Breast epithelium (tissue), 4 donors: ENCODE data around the gene SLC36A1. TPM values are rescaled to one million over a fixed set of nuclear protein-coding genes. Genes with fewer than 3 reads are reported as not detected.

ENCODE experiments used
- DNase-seq, 2 donors: peaks; one replicate each; pipeline ENCODE4 v3.0.0-alpha.2; 2019; ENCODE audit warnings: low spot score in 2 of 2
- H3K27ac ChIP-seq, 2 donors: fragments of 200-600 bp; sonication (generic) in 1 of 2; one replicate each; pipeline ENCODE4 v1.5.1; 2016 to 2019; ENCODE audit warnings: mild to moderate bottlenecking in 1 of 2
- H3K27me3 ChIP-seq, 2 donors: fragments of 200-600 bp; sonication (generic) in 1 of 2; one replicate each; pipeline versions ENCODE4 v1.5.1 to v1.6.0; 2017 to 2019; ENCODE audit warnings: control low read depth in 1 of 2, mild to moderate bottlenecking in 1 of 2
- H3K36me3 ChIP-seq: fragments of 200-600 bp; one replicate; pipeline ENCODE4 v1.5.1; 2019
- H3K4me1 ChIP-seq, 2 donors: fragments of 200-600 bp; sonication (generic); one replicate each; pipeline ENCODE4 v1.5.1; 2016 to 2019; ENCODE audit warnings: control low read depth in 1 of 2
- H3K4me3 ChIP-seq, 3 donors: fragments of 200-600 bp; sonication (generic); 1 replicate in 2 of 3; 2 replicates in 1 of 3; pipeline ENCODE4 v1.5.1; 2016 to 2019; ENCODE audit warnings: mild to moderate bottlenecking in 3 of 3, moderate library complexity in 2 of 3
- H3K9me3 ChIP-seq, 2 donors: fragments of 200-600 bp; sonication (generic) in 1 of 2; one replicate each; pipeline ENCODE4 v1.5.1; 2016 to 2019; ENCODE audit warnings: control low read depth in 1 of 2
- POLR2A ChIP-seq: fragments of 450-650 bp; IDR thresholded peaks from one replicate; pipeline ENCODE4 v1.6.1; 2016; ENCODE audit warnings: antibody characterized with exemption, mild to moderate bottlenecking, moderate library complexity
- POLR2AphosphoS5 ChIP-seq, 3 donors: sonication (generic); formaldehyde crosslinking; IDR thresholded peaks; one replicate each; pipeline ENCODE4 v1.6.1; 2017; ENCODE audit warnings: antibody characterized with exemption in 3 of 3
- intact Hi-C: fragments of 100-400 bp; cut with DNase I; formaldehyde crosslinking; loops from one replicate; pipeline ENCODE4 v1.15.1; 2023; ENCODE audit warnings: low total_unique reads
- total RNA-seq, 3 donors: library from RNA; depleted of rRNA; stranded (reverse); fragments of >200 nt; gene quantifications; one replicate each; pipeline ENCODE4 v1.1.0, GENCODE V29; 2016
- TF ChIP-seq, protein P1 (sequence below), 3 donors: fragments of 450-650 bp; IDR thresholded peaks; one replicate each; pipeline ENCODE4 v1.5.1; 2016 to 2017; ENCODE audit warnings: antibody characterized with exemption in 3 of 3, mild to moderate bottlenecking in 3 of 3, moderate library complexity in 3 of 3

The SLC36A1 gene
- total RNA-seq, 3 donors from 2014 or later: 10.8 to 14.1 (median 11.4) TPM

DNA sequence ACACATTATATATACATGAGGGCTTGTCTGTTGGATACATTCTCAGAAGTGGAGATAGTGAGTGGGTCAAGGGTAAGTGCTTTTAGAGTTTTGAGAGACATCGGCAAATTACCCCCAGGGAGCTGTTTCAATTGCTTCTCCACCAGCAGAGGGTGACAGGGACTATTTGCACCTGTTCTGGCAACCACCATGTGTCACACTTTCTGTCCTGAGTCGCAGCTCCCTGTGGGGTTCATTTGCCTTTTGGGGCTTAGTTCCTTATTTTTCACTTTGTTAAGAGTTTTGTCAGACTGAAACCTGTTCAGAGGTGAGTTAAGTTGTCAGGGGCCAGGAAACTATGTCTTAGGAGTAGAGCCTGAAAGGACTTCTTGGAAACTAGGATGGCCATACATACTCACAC, 20.1 kb upstream of the SLC36A1 start:
- intact Hi-C loops: no loop called here
- H3K27me3 ChIP-seq: no peaks in the 10 kb centered on the region

DNA sequence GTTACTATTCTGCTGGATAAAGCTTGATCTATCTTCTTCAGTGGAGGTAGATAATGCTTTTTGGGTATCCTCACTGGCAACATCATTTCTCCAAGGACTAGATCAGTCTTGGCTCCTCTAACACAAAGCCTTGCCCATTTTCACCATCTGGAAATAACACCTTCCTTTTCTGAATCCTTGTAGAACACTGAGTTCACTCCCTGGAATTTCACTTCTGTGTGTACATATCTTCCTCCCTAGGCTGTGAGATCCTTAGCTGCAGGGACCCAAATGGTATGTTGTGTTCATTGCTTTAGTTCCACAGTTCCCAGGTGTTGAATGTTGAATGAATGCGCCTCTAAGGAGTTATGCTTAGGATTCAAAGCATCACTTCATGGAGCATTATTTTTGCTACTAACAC, 16.7 kb upstream of the SLC36A1 start:
- no peaks in the 10 kb centered on the region for H3K27me3 ChIP-seq
- H3K27ac ChIP-seq: no peak overlapping the region
- no peaks in the 10 kb centered on the region for H3K4me1 ChIP-seq
- H3K36me3 ChIP-seq: no peaks in the 10 kb centered on the region
- no peak for DNase-seq
- TF ChIP-seq, protein P1, sequence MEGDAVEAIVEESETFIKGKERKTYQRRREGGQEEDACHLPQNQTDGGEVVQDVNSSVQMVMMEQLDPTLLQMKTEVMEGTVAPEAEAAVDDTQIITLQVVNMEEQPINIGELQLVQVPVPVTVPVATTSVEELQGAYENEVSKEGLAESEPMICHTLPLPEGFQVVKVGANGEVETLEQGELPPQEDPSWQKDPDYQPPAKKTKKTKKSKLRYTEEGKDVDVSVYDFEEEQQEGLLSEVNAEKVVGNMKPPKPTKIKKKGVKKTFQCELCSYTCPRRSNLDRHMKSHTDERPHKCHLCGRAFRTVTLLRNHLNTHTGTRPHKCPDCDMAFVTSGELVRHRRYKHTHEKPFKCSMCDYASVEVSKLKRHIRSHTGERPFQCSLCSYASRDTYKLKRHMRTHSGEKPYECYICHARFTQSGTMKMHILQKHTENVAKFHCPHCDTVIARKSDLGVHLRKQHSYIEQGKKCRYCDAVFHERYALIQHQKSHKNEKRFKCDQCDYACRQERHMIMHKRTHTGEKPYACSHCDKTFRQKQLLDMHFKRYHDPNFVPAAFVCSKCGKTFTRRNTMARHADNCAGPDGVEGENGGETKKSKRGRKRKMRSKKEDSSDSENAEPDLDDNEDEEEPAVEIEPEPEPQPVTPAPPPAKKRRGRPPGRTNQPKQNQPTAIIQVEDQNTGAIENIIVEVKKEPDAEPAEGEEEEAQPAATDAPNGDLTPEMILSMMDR (IDR thresholded peaks at IDR 0.05): no peak
- TF ChIP-seq POLR2AphosphoS5 (IDR thresholded peaks at IDR 0.05) (no peak), POLR2A (no peak)
- no peak overlapping the region for H3K4me3 ChIP-seq
- intact Hi-C loops: no loop called here
- H3K9me3 ChIP-seq: peaks cover 0 to 4% of the 10 kb centered on the region in 2 donors

More for the DNA sequence above, 20.1 kb upstream of the SLC36A1 start:
- no peak overlapping the region for H3K27ac ChIP-seq
- H3K4me3 ChIP-seq: no peak overlapping the region
- no peak for TF ChIP-seq POLR2AphosphoS5 (IDR thresholded peaks at IDR 0.05)
- no peak for TF ChIP-seq POLR2A
- TF ChIP-seq, protein P1 (IDR thresholded peaks at IDR 0.05): no peak
- no peak for DNase-seq
- no peaks in the 10 kb centered on the region for H3K36me3 ChIP-seq
- no peaks in the 10 kb centered on the region for H3K4me1 ChIP-seq
- H3K9me3 ChIP-seq: no peaks in the 10 kb centered on the region

DNA sequence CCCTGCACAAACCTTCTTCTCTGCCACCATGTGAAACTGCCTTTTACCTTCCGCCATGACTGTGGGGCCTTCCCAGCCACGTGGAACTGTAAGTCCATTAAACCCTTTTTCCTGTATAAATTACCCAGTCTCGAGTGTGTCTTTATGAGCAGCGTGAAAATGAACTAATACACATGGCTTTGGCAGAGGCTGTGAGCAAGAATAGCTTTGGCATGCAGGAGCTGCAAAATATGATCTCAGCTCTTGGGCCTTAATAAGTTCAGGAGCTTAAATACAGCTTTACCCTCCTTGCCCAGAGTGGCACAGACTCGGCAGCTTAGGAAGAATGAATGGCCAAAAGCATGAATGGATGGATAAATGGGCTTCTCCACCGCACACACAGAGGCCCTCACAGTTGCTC, 15.7 kb upstream of the SLC36A1 start:
- H3K27ac ChIP-seq: no peak overlapping the region
- H3K27me3 ChIP-seq: no peaks in the 10 kb centered on the region
- peaks cover 0 to 4% of the 10 kb centered on the region in 2 donors for H3K9me3 ChIP-seq
- H3K4me3 ChIP-seq: no peak overlapping the region
- H3K4me1 ChIP-seq: no peaks in the 10 kb centered on the region
- intact Hi-C loops: no loop called here
- DNase-seq: no peak
- H3K36me3 ChIP-seq: no peaks in the 10 kb centered on the region
- TF ChIP-seq POLR2AphosphoS5 (IDR thresholded peaks at IDR 0.05) (no peak), POLR2A (no peak)
- TF ChIP-seq, protein P1 (IDR thresholded peaks at IDR 0.05): no peak

DNA sequence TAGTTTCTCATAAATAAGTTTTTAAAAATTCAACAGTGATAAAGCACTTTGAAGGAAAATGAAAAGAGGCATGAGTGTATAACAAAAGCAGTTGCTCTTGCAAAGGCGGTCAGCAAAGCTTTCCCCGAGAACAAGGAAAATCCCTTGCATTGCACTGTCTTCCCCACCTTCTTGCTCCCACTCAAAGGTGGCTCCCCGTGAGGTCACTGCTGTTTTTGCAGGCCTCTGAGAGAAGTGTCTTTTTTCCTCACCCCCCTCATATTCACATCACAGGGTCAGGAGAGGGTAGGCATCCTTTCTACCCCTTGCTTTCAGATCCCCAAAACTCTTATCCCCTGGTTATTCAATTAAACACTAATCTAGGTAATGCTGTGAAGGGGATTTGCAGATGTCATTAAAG, 15.2 kb upstream of the SLC36A1 start:
- no peaks in the 10 kb centered on the region for H3K27me3 ChIP-seq
- no peak overlapping the region for H3K27ac ChIP-seq
- H3K36me3 ChIP-seq: no peaks in the 10 kb centered on the region
- H3K4me3 ChIP-seq: no peak overlapping the region
- intact Hi-C loops: no loop called here
- peaks cover 0 to 4% of the 10 kb centered on the region in 2 donors for H3K9me3 ChIP-seq
- TF ChIP-seq, protein P1 (IDR thresholded peaks at IDR 0.05): no peak
- TF ChIP-seq POLR2A (no peak), POLR2AphosphoS5 (IDR thresholded peaks at IDR 0.05) (no peak)
- no peak for DNase-seq
- H3K4me1 ChIP-seq: no peaks in the 10 kb centered on the region

DNA sequence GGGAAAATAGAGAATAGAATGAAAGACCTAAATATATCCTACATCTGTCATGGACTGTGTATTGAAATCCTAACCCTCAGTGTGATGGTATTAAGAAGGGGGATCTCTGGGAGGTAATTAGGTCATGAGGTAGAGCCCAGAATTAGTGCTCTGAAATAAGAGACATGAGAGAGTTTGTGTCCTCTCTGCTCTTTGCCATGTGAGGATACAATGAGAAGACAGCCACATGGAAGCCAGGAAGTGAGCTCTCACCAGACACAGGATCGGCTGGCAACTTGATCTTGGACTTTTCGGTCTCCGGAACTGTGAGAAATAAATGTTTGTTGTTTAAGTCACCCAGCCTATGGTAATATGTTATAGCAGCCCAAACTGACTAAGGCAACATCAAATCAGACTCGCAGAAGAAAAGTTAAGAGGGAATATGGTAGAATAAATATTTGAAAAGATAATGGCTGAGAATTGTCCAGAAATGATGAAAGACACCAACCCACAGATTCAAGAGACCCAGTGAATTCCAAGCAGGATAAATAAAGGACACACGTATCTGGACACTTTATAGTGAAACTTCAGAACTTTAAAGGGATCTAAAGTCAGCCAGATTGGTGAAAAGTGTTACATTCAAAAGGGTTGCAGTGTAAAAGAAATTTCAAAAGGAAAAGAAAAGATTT, 12.7 kb upstream of the SLC36A1 start:
- no peak overlapping the region for H3K4me3 ChIP-seq
- intact Hi-C loops: no loop called here
- no peaks in the 10 kb centered on the region for H3K27me3 ChIP-seq
- peaks cover 0 to 4% of the 10 kb centered on the region in 2 donors for H3K9me3 ChIP-seq
- H3K27ac ChIP-seq: no peak overlapping the region
- no peak for DNase-seq
- TF ChIP-seq POLR2AphosphoS5 (IDR thresholded peaks at IDR 0.05) (no peak), POLR2A (no peak)
- TF ChIP-seq, protein P1 (IDR thresholded peaks at IDR 0.05): no peak
- H3K36me3 ChIP-seq: no peaks in the 10 kb centered on the region
- no peaks in the 10 kb centered on the region for H3K4me1 ChIP-seq
